ENCODE data around the gene DYNC1I1.

DYNC1I1 gene

DNA sequence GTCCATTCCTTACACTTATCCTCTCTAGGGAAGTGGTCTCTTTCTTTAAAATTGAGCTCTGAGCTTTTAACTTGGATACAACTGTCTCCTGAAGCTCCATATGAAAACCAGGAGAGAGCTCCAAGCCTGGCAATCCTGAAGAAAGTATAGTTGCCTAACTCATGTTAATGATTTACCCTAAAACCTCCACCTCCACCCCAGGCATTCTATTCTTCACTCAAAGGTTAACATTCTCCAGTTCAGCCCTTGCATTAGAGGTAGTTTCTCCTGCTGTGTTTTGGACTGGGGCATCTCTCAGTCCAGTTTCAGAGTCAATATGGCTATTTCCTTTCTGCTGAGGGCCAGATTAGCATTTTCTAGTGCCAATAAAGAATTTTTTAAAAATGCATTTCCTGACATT lies 354.0 kb downstream of the DYNC1I1 start:
- DNase-seq (ENCODE audit: low read depth in 1 of 2, low spot score in 1 of 2), result no peak

DNA sequence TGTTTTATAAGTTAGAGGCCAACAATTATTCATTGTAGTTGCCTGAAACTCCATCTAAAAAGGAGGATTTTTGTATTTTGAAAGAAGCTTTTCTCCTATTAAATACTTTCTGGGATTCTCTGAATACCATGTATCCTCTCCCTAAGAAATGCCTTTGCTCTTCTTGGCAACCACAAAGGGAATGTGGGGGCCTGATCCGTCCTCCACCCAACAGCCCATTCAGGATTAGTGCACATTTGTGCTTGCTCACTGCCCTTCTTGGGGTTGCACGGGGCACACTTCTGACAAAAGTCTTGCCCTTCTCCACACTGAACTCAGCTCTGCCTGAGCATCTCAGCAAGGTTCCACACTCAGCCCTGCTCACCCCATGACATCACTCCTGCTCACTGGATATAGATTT lies 355.4 kb downstream of the DYNC1I1 start:
- DNase-seq (ENCODE audit: low read depth in 1 of 2, low spot score in 1 of 2), result no peak

DNA sequence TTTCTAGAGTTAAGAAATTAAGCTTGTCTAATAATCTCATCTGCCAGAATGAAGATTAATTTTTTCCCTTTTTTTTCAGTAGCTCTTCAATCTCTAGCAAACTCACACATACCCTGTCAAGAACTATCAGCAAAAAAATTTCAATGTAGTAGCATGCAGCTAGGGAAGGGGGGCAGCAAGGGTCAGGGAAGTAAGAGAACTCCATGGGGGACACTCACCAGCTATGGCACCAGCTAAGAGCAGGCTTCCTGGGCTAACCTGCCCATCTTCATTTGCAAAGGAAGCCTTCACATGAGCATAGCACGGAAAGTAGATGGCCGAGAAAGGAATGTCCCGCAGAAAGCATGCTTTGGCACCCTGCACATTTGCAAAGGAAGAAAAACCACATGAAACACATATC lies 359.2 kb downstream of the DYNC1I1 start:
- DNase-seq (ENCODE audit: low read depth in 1 of 2, low spot score in 1 of 2), result no peak

DNA sequence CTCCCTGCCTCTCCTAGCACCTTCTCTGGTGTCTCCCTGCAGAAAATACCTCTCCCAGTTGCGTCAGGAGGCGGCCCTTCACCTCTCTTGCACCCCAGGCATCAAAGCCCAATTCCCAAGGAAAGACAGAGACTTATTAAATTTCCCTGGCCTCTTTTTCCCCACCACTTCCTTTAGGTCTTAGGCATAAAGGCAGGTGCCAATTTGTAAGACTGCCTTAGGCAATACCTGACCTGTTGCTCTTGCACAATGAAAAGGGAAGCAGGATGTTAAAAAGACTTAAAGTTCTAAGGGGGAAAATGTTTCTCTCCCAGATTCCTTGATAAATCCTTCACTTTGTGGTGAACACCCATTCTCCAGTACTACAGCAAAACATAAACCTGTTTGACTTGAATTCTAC lies 362.9 kb downstream of the DYNC1I1 start:
- DNase-seq (ENCODE audit: low read depth in 1 of 2, low spot score in 1 of 2), result no peak

DNA sequence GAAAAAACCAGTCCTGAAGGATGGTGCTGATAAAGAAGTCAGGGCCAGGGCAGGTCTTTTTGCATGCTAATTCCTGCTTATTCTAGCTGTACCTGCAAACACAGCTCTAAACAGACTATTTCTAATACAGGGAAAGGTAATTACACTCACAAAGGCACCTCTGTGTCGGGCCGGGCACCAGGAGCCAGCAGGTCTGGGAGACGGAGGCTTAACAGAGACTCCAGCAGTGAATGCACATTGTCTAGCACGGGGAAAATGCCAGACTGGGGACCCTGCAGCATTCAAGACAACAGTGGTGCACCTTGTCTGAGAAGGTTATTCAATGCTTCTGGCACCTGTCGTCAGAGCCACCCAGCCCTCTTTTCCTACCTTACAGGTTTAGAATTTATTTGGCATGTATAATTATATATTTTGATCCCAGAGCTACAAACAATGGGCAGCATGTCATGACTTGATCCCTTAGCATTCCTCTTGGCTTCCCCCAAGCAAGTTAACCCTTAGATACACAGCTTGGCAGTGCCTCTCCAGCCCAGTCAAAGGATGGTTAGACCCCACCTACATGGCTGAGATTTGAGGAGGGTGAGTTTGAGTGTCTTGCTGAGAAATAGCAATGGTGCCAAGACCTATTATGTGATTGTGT lies 364.4 kb downstream of the DYNC1I1 start:
- DNase-seq (ENCODE audit: low read depth in 1 of 2, low spot score in 1 of 2), result no peak

DNA sequence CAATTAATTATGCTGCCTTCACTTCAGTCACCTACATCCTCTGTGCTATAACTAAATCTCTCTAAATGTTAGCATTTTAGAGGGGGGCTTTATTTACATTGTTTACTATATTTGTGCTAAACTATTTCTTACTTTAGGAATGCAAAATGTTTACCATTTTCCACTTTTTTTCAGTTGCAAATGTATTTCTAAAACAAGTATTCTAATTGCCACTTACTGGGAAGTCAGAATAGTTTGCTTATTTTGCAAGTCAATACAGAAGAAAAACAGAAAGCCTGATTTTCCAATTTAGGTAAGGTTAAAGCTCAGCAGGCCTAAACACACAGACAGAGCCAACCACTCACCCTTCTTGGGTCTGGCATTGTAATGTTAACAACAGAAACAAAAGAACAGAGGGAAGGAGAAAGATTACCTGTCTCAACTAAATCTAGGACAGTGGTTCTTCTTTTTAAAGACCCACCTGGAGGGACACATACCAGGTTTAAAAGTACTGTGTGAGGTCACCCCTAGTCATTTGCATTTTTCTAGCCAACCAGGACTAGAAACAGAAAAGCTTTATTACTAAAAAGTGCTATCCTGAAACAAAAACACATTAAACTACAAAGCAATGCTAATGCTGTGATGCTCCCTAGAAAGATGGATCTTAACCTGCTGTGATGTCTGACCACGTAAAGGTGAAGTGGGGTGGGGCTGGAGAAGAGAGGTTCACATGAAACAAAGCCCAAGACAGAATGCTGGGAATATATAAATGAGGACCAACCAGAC lies 371.3 kb downstream of the DYNC1I1 start:
- no peak for DNase-seq (ENCODE audit: low read depth in 1 of 2, low spot score in 1 of 2)

DNA sequence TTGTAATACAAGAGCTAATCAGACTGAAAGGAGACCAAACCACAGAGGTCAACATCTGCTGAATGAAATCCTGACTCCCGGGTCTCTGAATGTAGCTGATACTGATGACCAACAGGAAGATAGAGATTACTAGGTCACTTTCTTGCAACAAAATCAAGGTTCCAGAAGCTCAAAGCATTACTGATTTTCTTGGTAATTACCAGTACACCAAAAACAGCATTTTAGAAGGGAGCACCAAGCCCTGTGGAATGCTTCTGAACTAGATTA lies 371.8 kb downstream of the DYNC1I1 start:
- DNase-seq (ENCODE audit: low read depth in 1 of 2, low spot score in 1 of 2), result no peak

Measured in activated CD4-positive, alpha-beta T cell treated with anti-CD3 and anti-CD28 coated beads, Interleukin-2, amount 50 U/mL, for 24 hours (primary cell).